HG03095 (cell line): ENCODE results near the gene HIVEP3.

Experiments
- ATAC-seq: cut with Tn5 transposase; IDR thresholded peaks from one replicate; pipeline ENCODE4 v1.9.1; 2021; ENCODE audit warnings: moderate library complexity; ENCODE audit not compliant: unreplicated experiment

Gene HIVEP3

GRCh38 chr1:41480204-41481108 is 438.3 kb downstream of the HIVEP3 start:
- ATAC-seq = no peak

DNA sequence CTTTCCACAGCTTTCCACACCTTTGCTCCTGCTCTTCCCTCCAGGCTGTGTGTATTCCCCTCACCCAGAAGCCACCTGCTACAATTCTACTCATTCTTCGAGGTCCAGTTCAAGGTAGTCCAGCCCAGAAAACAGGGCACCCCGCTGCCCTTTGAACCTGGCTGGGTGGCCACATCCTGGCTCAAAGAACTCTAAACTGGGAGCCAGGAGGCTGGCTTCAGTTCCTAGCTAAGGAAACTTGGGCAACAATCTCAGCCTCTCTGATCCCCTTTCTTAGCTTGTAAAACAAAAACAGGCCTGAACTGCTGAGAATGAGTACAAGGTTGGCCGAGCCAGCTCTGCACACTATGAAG is 438.9 kb downstream of the HIVEP3 start:
- ATAC-seq = no peak

DNA sequence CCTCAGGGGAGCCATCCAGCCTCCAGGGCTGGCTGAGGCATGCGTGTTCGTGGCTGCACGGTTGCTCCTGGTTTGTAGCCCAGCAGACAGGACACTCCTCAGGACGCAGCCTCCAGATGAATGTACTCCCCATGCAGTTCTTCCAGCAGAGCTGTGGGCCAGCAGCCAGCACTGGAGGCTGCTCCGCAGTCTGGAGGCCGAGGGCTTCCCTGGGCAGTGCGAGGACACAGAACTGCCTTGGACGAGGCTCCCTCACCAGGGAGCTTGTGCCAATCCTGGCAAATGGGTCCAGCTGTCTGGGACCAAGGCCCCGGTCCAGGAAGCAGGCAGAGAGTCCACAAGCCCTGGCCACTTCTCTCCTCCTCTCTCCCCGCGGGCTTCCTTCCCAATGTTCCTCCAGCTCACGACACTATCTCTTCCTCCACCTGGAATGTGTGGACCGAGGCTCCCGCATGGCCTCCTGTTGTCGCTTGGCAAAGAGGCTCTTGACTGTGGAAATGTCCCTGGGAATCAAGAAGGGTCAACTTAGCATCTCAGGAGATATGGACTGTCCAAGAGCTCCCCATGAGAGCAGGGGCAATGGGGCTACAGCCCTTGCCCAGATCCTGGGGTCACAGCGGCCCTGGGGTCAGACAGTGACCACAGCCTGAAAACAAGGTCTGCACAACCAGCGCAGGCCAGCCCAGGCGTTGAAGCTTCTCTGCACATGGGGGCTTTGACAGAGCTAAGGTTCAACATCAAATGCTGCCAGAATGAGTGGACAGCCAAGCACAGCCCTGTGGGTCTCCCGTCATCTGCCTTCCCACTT is 439.5 kb downstream of the HIVEP3 start:
- ATAC-seq = no peak

GRCh38 chr1:41478118-41478748 is 440.5 kb downstream of the HIVEP3 start:
- no peak for ATAC-seq

- no peak for ATAC-seq
Measured at GRCh38 chr1:41476807-41477361, 441.8 kb downstream of the HIVEP3 start.

DNA sequence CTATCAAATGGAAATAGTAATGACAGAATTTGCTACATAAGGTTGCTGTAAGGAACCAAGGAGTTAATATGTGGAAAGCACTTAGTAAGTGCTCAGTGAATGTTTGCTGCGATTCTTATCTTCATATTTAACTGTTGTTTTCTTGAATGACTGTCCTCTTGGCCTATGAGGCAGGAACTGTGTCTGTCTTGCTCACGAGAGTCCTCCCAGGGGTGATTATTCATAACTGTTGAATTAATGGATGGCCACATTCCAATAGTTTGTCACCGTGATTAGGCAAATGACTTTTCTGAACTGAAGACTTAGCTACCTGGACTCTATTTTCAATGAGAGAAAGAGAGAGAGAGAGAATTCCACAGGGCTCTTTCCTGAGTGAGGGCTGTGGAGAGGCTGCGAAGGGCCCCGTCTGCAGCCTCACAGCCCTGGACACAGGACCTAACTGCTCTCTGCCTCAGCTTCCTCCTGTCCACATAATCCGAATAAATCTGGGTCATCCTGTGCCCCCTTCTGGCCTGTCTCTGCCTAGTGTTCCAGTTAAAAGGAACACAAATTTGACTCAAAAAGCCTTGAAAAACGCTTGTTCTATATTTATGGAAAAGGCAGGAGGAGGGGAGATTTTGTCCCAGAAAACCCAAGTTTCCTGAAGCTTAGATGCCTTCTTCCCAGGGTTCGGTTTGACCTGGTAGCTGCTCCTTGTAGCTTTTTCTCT is 442.7 kb downstream of the HIVEP3 start:
- ATAC-seq = no peak

DNA sequence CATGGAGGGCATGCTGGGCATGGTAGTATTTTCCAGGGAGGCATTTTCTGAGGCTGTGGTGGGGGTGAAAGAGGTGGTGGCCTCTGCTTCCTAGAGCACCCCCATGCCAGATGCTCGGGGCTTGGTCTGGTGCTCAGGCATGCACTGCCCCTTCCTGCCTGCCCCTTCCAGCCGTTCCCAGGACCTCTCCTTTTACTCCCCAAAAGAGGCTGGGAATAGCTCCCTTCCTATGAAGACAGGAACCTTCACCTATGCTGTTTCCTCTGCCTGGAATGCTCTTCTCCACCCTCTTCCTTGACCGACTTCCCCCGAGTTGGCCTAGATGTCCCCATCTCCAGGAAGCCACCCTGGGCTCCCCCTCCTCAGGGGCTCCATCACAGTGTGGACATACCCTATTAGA is 443.4 kb downstream of the HIVEP3 start:
- no peak for ATAC-seq

- ATAC-seq = no peak
Measured at GRCh38 chr1:41474490-41475271, 444.0 kb downstream of the HIVEP3 start.

- no peak for ATAC-seq
Measured at GRCh38 chr1:41473738-41474362, 444.9 kb downstream of the HIVEP3 start.

DNA sequence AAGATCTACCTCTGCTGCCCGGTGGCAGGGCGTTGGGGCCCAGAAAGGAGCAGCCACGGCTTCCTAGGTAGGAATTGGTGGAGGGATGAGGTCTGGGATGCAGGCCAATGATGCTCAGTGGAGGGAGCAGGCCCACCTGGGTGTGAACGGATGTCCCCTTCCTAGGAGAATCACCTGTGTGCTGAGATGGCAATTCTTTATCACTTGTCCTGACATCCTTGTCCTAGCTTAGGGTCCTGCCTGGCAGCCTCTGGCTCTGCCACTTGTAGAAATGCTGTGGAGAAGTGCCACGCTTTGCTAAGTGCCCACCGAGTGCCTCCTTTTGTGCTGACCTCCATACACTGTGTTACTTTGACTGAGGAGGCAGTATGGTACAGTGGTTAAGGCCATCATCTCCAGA is 447.1 kb downstream of the HIVEP3 start:
- no peak for ATAC-seq

- no peak for ATAC-seq
Measured at GRCh38 chr1:41469706-41470105, 449.0 kb downstream of the HIVEP3 start.

DNA sequence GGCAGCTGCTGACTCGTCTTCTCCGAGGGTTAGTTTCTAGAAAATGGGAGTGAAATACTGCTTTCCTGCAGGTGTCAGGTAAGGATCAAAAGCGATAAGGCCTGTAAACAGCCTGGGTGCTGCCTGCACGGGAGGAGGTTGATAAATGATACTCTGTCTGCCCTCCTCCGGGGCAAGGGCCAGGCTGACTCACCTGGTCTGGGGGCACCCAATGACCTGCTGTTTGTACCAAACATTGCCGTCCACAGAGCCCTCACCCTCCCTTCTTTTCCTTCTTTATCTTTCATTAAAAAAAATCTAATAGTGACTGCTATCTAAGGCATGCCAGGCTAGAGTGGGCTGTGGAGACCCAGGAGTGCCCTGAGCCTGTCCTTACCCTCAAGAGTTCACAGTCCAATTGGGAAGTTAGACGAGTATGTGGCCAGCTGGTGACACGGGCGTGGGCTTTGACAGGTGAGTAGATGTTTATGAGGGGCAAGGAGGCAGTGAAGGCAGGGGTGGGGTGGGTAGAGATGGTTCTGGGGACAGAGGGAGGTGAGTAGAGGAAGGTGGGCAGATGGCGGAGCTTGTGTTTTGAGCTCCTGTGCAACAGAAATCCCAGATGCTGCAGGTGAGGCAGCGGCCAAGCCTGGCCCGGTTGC is 450.5 kb downstream of the HIVEP3 start:
- no peak for ATAC-seq

DNA sequence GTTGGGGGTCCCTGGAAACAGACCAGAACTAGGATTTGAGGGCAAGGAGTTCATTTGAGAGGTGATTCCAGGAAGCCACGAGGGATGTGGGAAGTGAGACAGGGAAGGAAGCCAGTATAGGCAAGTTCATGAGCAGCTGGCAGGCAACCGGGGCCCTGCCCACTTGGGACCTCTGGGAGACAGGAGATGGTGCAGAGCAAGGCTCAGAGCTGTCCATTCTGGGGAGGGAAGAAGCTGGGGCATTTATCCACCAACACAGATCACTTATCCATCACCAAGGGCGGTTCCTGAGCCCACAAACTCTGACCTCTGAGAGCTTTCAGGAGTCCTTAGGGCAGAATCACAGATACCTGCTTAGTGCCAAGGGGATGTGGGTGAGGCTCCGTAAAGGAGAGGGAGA is 451.0 kb downstream of the HIVEP3 start:
- no peak for ATAC-seq

GRCh38 chr1:41466146-41466545 is 452.6 kb downstream of the HIVEP3 start:
- no peak for ATAC-seq

- ATAC-seq = no peak
Measured at GRCh38 chr1:41465741-41466140, 453.0 kb downstream of the HIVEP3 start.

GRCh38 chr1:41464885-41465284 is 453.8 kb downstream of the HIVEP3 start:
- ATAC-seq = no peak

- no peak for ATAC-seq
Measured at GRCh38 chr1:41463516-41463915, 455.2 kb downstream of the HIVEP3 start.

DNA sequence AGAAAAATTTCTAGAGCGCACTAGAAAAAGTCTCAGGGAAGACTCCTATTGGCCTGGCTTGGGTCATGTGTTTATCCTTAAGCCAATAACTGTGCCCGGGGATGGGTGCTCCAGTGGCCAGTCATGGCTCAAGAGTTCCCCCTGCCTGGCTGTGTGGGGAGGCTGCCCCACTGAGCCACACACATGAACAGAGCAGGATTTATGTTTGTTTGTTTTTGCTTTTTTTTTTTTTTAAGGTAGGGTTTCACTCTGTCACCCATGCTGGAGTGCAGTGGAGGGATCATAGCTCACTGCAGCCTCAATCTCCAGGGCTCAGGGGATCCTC is 456.1 kb downstream of the HIVEP3 start:
- ATAC-seq = no peak
